ENCODE results near the gene DNAJC6. TPM values are rescaled to one million over a fixed set of nuclear protein-coding genes. Genes with fewer than 3 reads are reported as not detected.

Gene DNAJC6
- total and polyA plus RNA-seq, 2 donors from 2014 or later = 2.9 to 5.8 TPM

GRCh38 chr1:65317866-65318653, 8.7 kb downstream of the DNAJC6 start:
- FAIRE-seq = no peak
- H3K27ac ChIP-seq (ENCODE audit: low read depth in 2 of 2, low read length in 2 of 2) = no peak overlapping the region

GRCh38 chr1:65319141-65319540, 9.8 kb downstream of the DNAJC6 start:
- Histone ChIP-seq H3K27ac (ENCODE audit: low read depth in 2 of 2, low read length in 2 of 2) (no peak overlapping the region), H3K36me3 (ENCODE audit: control insufficient read depth in 2 of 3, insufficient read depth in 3 of 3, low read length in 3 of 3) (no peaks in the 10 kb centered on the region), H3K9me3 (ENCODE audit: control insufficient read depth in 2 of 3, insufficient read depth in 1 of 3, low read length in 3 of 3) (no peaks in the 10 kb centered on the region), H3K4me3 (ENCODE audit: low read length in 3 of 3) (no peak overlapping the region), H3K4me1 (ENCODE audit: control insufficient read depth in 2 of 3, insufficient read depth in 2 of 3, low read depth in 1 of 3, low read length in 3 of 3) (no peaks in the 10 kb centered on the region), H3K9ac (ENCODE audit: low read length in 3 of 3) (no peak overlapping the region), H3K27me3 (ENCODE audit: control insufficient read depth, insufficient read depth, low read length) (no peaks in the 10 kb centered on the region)
- FAIRE-seq (no peak), DNase-seq (no peak)
- TF ChIP-seq CTCF (IDR thresholded peaks at IDR 0.05; ENCODE audit: borderline replicate concordance, extremely low read depth, insufficient read depth) = no peak
- intact Hi-C loops (cut with DNase I) = no loop called here

More at GRCh38 chr1:65317866-65318653, 8.7 kb downstream of the DNAJC6 start:
- intact Hi-C loops (cut with DNase I) = no loop called here
- DNase-seq = no peak
- Histone ChIP-seq H3K36me3 (ENCODE audit: control insufficient read depth in 2 of 3, insufficient read depth in 3 of 3, low read length in 3 of 3) (no peaks in the 10 kb centered on the region), H3K27me3 (ENCODE audit: control insufficient read depth, insufficient read depth, low read length) (no peaks in the 10 kb centered on the region), H3K4me3 (ENCODE audit: low read length in 3 of 3) (no peak overlapping the region), H3K9me3 (ENCODE audit: control insufficient read depth in 2 of 3, insufficient read depth in 1 of 3, low read length in 3 of 3) (no peaks in the 10 kb centered on the region), H3K4me1 (ENCODE audit: control insufficient read depth in 2 of 3, insufficient read depth in 2 of 3, low read depth in 1 of 3, low read length in 3 of 3) (no peaks in the 10 kb centered on the region), H3K9ac (ENCODE audit: low read length in 3 of 3) (no peak overlapping the region)
- no peak for TF ChIP-seq CTCF (IDR thresholded peaks at IDR 0.05; ENCODE audit: borderline replicate concordance, extremely low read depth, insufficient read depth)

- Histone ChIP-seq H3K4me1 (ENCODE audit: control insufficient read depth in 2 of 3, insufficient read depth in 2 of 3, low read depth in 1 of 3, low read length in 3 of 3) (no peaks in the 10 kb centered on the region), H3K9ac (ENCODE audit: low read length in 3 of 3) (no peak overlapping the region), H3K27me3 (ENCODE audit: control insufficient read depth, insufficient read depth, low read length) (no peaks in the 10 kb centered on the region), H3K4me3 (ENCODE audit: low read length in 3 of 3) (no peak overlapping the region), H3K36me3 (ENCODE audit: control insufficient read depth in 2 of 3, insufficient read depth in 3 of 3, low read length in 3 of 3) (no peaks in the 10 kb centered on the region), H3K27ac (ENCODE audit: low read depth in 2 of 2, low read length in 2 of 2) (no peak overlapping the region), H3K9me3 (ENCODE audit: control insufficient read depth in 2 of 3, insufficient read depth in 1 of 3, low read length in 3 of 3) (no peaks in the 10 kb centered on the region)
- FAIRE-seq (no peak), DNase-seq (no peak)
- intact Hi-C loops (cut with DNase I) = no loop called here
- TF ChIP-seq CTCF (IDR thresholded peaks at IDR 0.05; ENCODE audit: borderline replicate concordance, extremely low read depth, insufficient read depth) = no peak
These were observed 10.4 kb downstream of the DNAJC6 start for GRCh38 chr1:65319754-65320153.
